Prostate gland (tissue), 2 donors: ENCODE data around the gene OSCAR. TPM values are rescaled to one million over a fixed set of nuclear protein-coding genes. Genes with fewer than 3 reads are reported as not detected.
A peak's percentile ranks its signal among the peaks of the same experiment; 100 is the strongest.
"Not testable (repeated sequence)": the region's sequence is repeated elsewhere in the genome, so short reads cannot be mapped to it uniquely, and the experiment has no call there.

Source experiments
- DNase-seq: peaks from one replicate; pipeline ENCODE4 v3.0.0-alpha.2; 2019; ENCODE audit warnings: low spot score
- H3K27ac ChIP-seq, 2 donors: fragments of 200-600 bp; sonication (generic); 2 replicates each; pipeline ENCODE4 v1.5.1; 2017 to 2019
- H3K27me3 ChIP-seq: fragments of 200-600 bp; sonication (generic); replicated peaks from 2 replicates; pipeline ENCODE4 v1.5.1; 2019; ENCODE audit not compliant: insufficient read depth
- H3K36me3 ChIP-seq, 2 donors: fragments of 200-600 bp; sonication (generic); 1 replicate in 1 of 2; 2 replicates in 1 of 2; pipeline versions ENCODE4 v1.5.1 to v1.8.1; 2017 to 2019
- H3K4me1 ChIP-seq: fragments of 200-600 bp; sonication (generic); replicated peaks from 2 replicates; pipeline ENCODE4 v1.5.1; 2019
- H3K4me3 ChIP-seq, 2 donors: fragments of 200-600 bp; sonication (generic); 2 replicates each; pipeline ENCODE4 v1.5.1; 2017 to 2019
- H3K9me3 ChIP-seq: fragments of 200-600 bp; sonication (generic); 2 replicates; pipeline ENCODE4 v1.5.1; 2017
- CTCF ChIP-seq, 4 experiments: fragments of 200-600 bp in 2 of 4; fragments of 450-650 bp in 2 of 4; sonication (generic) in 2 of 4; IDR thresholded peaks; 1 replicate in 3 of 4; 2 replicates in 1 of 4; pipeline ENCODE4 v1.5.1; 2016 to 2019; ENCODE audit warnings: antibody characterized with exemption in 4 of 4, mild to moderate bottlenecking in 2 of 4, moderate library complexity in 2 of 4
- POLR2A ChIP-seq: fragments of 450-650 bp; IDR thresholded peaks from one replicate; pipeline ENCODE4 v1.6.1; 2016; ENCODE audit warnings: antibody characterized with exemption, mild to moderate bottlenecking
- POLR2AphosphoS5 ChIP-seq: sonication (generic); formaldehyde crosslinking; IDR thresholded peaks from one replicate; pipeline ENCODE4 v1.6.1; 2017; ENCODE audit warnings: antibody characterized with exemption
- WGBS: methylation state at CpG from one replicate; pipeline ENCODE4 v1.1.5; 2018; 5-methylcytosine and 5-hydroxymethylcytosine counted together
- intact Hi-C: fragments of 100-400 bp; cut with DNase I; formaldehyde crosslinking; loops from one replicate; pipeline ENCODE4 v1.14.2; 2022
- total RNA-seq, 2 donors: library from RNA; depleted of rRNA; stranded (reverse); fragments of >200 nt; gene quantifications; one replicate each; pipeline ENCODE4 v1.1.0, GENCODE V29; 2016

The OSCAR gene
- total RNA-seq, 2 donors from 2014 or later, result 0.23 to 1.6 TPM

GRCh38 chr19:54102421-54103169 lies 2.0 kb upstream of the OSCAR start, which contains the start of gene NDUFA3:
TSS of gene NDUFA3 (plus strand) at chr19:54102855. CDS start at chr19:54102879, 24 bp downstream.
- peak within 1 kb of the TSS; percentile 46 to 55 for H3K27ac ChIP-seq
- H3K27me3 ChIP-seq, result no peaks in the 10 kb centered on the region
- intact Hi-C loops, result no loop called here
- TF ChIP-seq CTCF (IDR thresholded peaks at IDR 0.05), result peak in 1 of 4 experiments; percentile 20
- TF ChIP-seq POLR2AphosphoS5, result peak; percentile 100
- TF ChIP-seq POLR2A, result peak; percentile 60
- H3K9me3 ChIP-seq, result no peaks in the 10 kb centered on the region
- H3K4me1 ChIP-seq, result peaks cover 3% of the 10 kb centered on the region
- WGBS, result 2% methylated on average over 54 of the region's 54 CpGs
- no peaks in the 10 kb centered on the region for H3K36me3 ChIP-seq
- peak; percentile 97 for DNase-seq
- H3K4me3 ChIP-seq, result peak within 1 kb of the TSS; percentile 64 to 84

GRCh38 chr19:54099903-54100255 lies 724 bp downstream of the OSCAR start:
- H3K36me3 ChIP-seq, H3K4me3 ChIP-seq, H3K27me3 ChIP-seq, DNase-seq, H3K4me1 ChIP-seq, intact Hi-C loops, H3K9me3 ChIP-seq, H3K27ac ChIP-seq: not testable (repeated sequence)
- 85% methylated on average over 9 of the region's 9 CpGs for WGBS

GRCh38 chr19:54099190-54099902 lies 1.3 kb downstream of the OSCAR start:
- H3K9me3 ChIP-seq, result no peaks in the 10 kb centered on the region
- 88% methylated on average over 12 of the region's 12 CpGs for WGBS
- DNase-seq, result no peak

GRCh38 chr19:54096617-54097106 lies 3.9 kb downstream of the OSCAR start:
- Histone ChIP-seq H3K4me3 (peak overlapping the region in 1 of 2 donors; percentile 10), H3K27ac (peak overlapping the region; percentile 9 to 47), H3K36me3 (no peaks in the 10 kb centered on the region), H3K27me3 (no peaks in the 10 kb centered on the region), H3K9me3 (no peaks in the 10 kb centered on the region), H3K4me1 (no peaks in the 10 kb centered on the region)
- no peak for TF ChIP-seq CTCF (IDR thresholded peaks at IDR 0.05)
- no peak for TF ChIP-seq POLR2AphosphoS5
- TF ChIP-seq POLR2A, result no peak
- intact Hi-C loops, result no loop called here
- no peak for DNase-seq
- WGBS, result 9% methylated on average over 11 of the region's 14 CpGs

More at GRCh38 chr19:54099190-54099902, 1.3 kb downstream of the OSCAR start:
- Histone ChIP-seq H3K27me3 (no peaks in the 10 kb centered on the region), H3K4me1 (peaks cover 3% of the 10 kb centered on the region), H3K27ac (no peak overlapping the region), H3K36me3 (no peaks in the 10 kb centered on the region), H3K4me3 (no peak overlapping the region)
- TF ChIP-seq CTCF (IDR thresholded peaks at IDR 0.05) (no peak), POLR2AphosphoS5 (no peak), POLR2A (no peak)
- intact Hi-C loops, result no loop called here

GRCh38 chr19:54095859-54096616 lies 4.6 kb downstream of the OSCAR start:
- H3K4me1 ChIP-seq, H3K27me3 ChIP-seq, intact Hi-C loops, H3K9me3 ChIP-seq, H3K36me3 ChIP-seq: not testable (repeated sequence)
- 1% methylated on average over 44 of the region's 46 CpGs for WGBS
- peak; percentile 39 for DNase-seq
- Histone ChIP-seq H3K27ac (peak overlapping the region in 1 of 2 donors; percentile 43), H3K4me3 (peak overlapping the region; percentile 17 to 37)
